Measurements from ENCODE around the gene CA12.

GRCh38 chr15:63323798-63324563, 57.7 kb downstream of the CA12 start:
- TF ChIP-seq CTCF (IDR thresholded peaks at IDR 0.05) = no peak
- no peak for TF ChIP-seq POLR2A (IDR thresholded peaks at IDR 0.05)
- no peak for TF ChIP-seq POLR2AphosphoS5 (IDR thresholded peaks at IDR 0.05)
